ENCODE data around the gene SCYL2. TPM values are rescaled to one million over a fixed set of nuclear protein-coding genes. Genes with fewer than 3 reads are reported as not detected.
"Not testable (repeated sequence)": the region's sequence is repeated elsewhere in the genome, so short reads cannot be mapped to it uniquely, and the experiment has no call there.

SCYL2 gene
- polyA plus RNA-seq, 3 donors: 16.5 to 25.5 (median 20.4) TPM

GRCh38 chr12:100229876-100230275 is 37.1 kb upstream of the SCYL2 start:
- H2AFZ ChIP-seq (ENCODE audit: insufficient read depth, low read depth, low read length, poor library complexity, severe bottlenecking): peak overlapping the region; percentile 40

GRCh38 chr12:100231873-100232272 is 35.1 kb upstream of the SCYL2 start:
- not testable (repeated sequence) for H3K27me3 ChIP-seq (ENCODE audit: control insufficient read depth in 2 of 2, insufficient read depth in 2 of 2, low read length in 2 of 2)

More at GRCh38 chr12:100229876-100230275, 37.1 kb upstream of the SCYL2 start:
- Histone ChIP-seq H3K4me1 (ENCODE audit: control insufficient read depth in 1 of 2, insufficient read depth in 2 of 2, low read length in 2 of 2) (peaks cover 0 to 3% of the 10 kb centered on the region in 2 donors), H3K9me3 (replicated peaks in 1 of 2; ENCODE audit: control insufficient read depth in 1 of 2, insufficient read depth in 1 of 2, low read length in 2 of 2) (no peaks in the 10 kb centered on the region), H3K4me2 (replicated peaks; ENCODE audit: extremely low read depth, low read length, poor library complexity, severe bottlenecking) (no peak overlapping the region), H3K27ac (ENCODE audit: low read depth in 1 of 2, low read length in 2 of 2) (no peak overlapping the region), H4K20me1 (ENCODE audit: insufficient read depth, low read length) (no peaks in the 10 kb centered on the region), H3K4me3 (replicated peaks in 1 of 3; ENCODE audit: low read depth in 2 of 3, low read length in 3 of 3) (no peak overlapping the region), H3K9ac (ENCODE audit: insufficient read depth, low read length, poor library complexity, severe bottlenecking) (no peak overlapping the region), H3K79me2 (ENCODE audit: insufficient read depth, low read length) (no peaks in the 10 kb centered on the region), H3K27me3 (ENCODE audit: control insufficient read depth in 2 of 2, insufficient read depth in 2 of 2, low read length in 2 of 2) (no peaks in the 10 kb centered on the region), H3K36me3 (replicated peaks in 1 of 2; ENCODE audit: control insufficient read depth in 1 of 2, insufficient read depth in 2 of 2, low read length in 2 of 2) (peaks cover 8 to 12% of the 10 kb centered on the region in 2 donors)
- Mint-ChIP-seq H3K27ac (peak overlapping the region in 1 of 7 donors; percentile 64), H3K27me3 (ENCODE audit: low read depth in 3 of 3) (peaks cover 0 to 2% (median 2%) of the 10 kb centered on the region in 3 donors), H3K9me3 (no peaks in the 10 kb centered on the region), H3K36me3 (peaks cover 7 to 12% of the 10 kb centered on the region in 2 donors), H3K4me3 (no peak overlapping the region), H3K4me1 (peaks cover 10% of the 10 kb centered on the region)
- peak; percentile 14 for TF ChIP-seq CTCF (IDR thresholded peaks at IDR 0.05)
- peak; percentile 4 to 35 (median 17) for DNase-seq
- intact Hi-C loops (cut with micrococcal nuclease): no loop called here
- WGBS (ENCODE audit: insufficient coverage): 50% methylated on average over 2 of the region's 4 CpGs

More at GRCh38 chr12:100231873-100232272, 35.1 kb upstream of the SCYL2 start:
- peak overlapping the region in 1 of 7 donors; percentile 24 for H3K27ac Mint-ChIP-seq
- H3K4me3 ChIP-seq (replicated peaks in 1 of 3; ENCODE audit: low read depth in 2 of 3, low read length in 3 of 3); H3K36me3 ChIP-seq (replicated peaks in 1 of 2; ENCODE audit: control insufficient read depth in 1 of 2, insufficient read depth in 2 of 2, low read length in 2 of 2); H3K36me3 Mint-ChIP-seq; intact Hi-C loops (cut with micrococcal nuclease); DNase-seq; H3K4me1 ChIP-seq (ENCODE audit: control insufficient read depth in 1 of 2, insufficient read depth in 2 of 2, low read length in 2 of 2); H4K20me1 ChIP-seq (ENCODE audit: insufficient read depth, low read length); H3K4me2 ChIP-seq (replicated peaks; ENCODE audit: extremely low read depth, low read length, poor library complexity, severe bottlenecking); H3K9me3 ChIP-seq (replicated peaks in 1 of 2; ENCODE audit: control insufficient read depth in 1 of 2, insufficient read depth in 1 of 2, low read length in 2 of 2); H3K27ac ChIP-seq (ENCODE audit: low read depth in 1 of 2, low read length in 2 of 2); H3K4me3 Mint-ChIP-seq; H3K27me3 Mint-ChIP-seq (ENCODE audit: low read depth in 3 of 3); H2AFZ ChIP-seq (ENCODE audit: insufficient read depth, low read depth, low read length, poor library complexity, severe bottlenecking); H3K79me2 ChIP-seq (ENCODE audit: insufficient read depth, low read length); H3K4me1 Mint-ChIP-seq; H3K9me3 Mint-ChIP-seq; H3K9ac ChIP-seq (ENCODE audit: insufficient read depth, low read length, poor library complexity, severe bottlenecking): not testable (repeated sequence)
- no CpG with 5 or more reads among the region's 3 CpGs for WGBS (ENCODE audit: insufficient coverage)
